LNCAP (cell line): ENCODE results near the gene ME1.

ENCODE experiments used
- TF ChIP-seq, protein P1 (sequence below): fragments of 450-650 bp; IDR thresholded peaks from 2 replicates; pipeline ENCODE4 v1.5.1; 2017; ENCODE audit warnings: mild to moderate bottlenecking

Gene ME1

DNA sequence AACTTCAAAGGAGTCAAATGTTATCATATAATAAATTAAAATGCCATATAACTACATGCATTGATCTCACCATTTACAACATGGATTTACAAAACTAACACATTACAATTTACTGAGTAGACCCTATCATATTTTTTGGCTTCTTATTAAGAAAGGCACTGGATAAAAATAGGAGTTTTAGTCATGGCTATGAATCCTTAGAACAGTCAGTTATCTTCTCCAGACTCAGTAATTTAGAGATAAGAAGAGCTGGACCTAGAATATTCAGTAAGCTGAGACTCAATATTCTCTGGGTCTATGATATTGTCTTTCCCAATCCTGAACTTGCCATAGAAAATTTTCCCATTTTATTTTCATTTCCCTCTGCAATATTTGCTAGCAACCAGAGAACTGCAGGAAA, 62.3 kb downstream of the ME1 start:
- TF ChIP-seq, protein P1, sequence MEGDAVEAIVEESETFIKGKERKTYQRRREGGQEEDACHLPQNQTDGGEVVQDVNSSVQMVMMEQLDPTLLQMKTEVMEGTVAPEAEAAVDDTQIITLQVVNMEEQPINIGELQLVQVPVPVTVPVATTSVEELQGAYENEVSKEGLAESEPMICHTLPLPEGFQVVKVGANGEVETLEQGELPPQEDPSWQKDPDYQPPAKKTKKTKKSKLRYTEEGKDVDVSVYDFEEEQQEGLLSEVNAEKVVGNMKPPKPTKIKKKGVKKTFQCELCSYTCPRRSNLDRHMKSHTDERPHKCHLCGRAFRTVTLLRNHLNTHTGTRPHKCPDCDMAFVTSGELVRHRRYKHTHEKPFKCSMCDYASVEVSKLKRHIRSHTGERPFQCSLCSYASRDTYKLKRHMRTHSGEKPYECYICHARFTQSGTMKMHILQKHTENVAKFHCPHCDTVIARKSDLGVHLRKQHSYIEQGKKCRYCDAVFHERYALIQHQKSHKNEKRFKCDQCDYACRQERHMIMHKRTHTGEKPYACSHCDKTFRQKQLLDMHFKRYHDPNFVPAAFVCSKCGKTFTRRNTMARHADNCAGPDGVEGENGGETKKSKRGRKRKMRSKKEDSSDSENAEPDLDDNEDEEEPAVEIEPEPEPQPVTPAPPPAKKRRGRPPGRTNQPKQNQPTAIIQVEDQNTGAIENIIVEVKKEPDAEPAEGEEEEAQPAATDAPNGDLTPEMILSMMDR = no peak

DNA sequence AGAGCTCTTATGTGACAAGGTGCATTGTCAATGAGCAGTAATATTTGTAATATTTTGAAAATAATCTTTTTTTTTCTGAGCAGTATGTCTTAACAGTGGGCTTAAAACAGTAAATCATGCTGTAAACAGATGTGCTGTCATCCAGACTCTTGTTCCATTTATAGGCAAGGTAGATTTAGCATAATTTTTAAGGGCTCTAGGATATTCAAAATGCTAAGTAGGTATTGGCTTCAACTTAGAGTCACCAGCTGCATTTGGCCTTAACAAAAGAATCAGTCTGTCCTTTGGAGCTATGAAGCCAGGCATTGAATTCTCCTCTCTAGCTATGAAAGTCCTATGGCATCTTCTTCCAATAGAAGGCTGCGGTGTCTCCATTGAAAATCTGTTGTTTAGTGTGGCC, 63.7 kb downstream of the ME1 start:
- TF ChIP-seq, protein P1 = no peak

DNA sequence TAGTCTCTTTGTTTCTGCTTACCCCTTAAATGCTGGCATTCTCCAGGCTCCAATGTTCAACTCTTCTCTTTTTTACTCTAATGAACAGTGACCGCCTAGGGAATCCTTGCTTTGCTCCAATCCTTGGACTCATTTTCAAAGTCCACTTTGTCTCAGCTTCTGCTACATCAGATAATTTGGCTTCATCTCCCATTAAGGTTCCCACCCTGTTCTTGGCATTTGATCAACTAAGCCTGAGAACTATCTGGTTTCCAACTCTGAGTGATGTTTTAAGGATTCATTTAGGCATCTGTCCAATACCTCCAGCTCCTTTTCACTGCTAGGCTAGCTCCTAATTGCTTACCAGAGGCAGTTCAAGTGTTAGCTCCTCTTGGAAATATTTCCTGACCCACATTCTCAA, 64.9 kb downstream of the ME1 start:
- TF ChIP-seq, protein P1 = no peak

DNA sequence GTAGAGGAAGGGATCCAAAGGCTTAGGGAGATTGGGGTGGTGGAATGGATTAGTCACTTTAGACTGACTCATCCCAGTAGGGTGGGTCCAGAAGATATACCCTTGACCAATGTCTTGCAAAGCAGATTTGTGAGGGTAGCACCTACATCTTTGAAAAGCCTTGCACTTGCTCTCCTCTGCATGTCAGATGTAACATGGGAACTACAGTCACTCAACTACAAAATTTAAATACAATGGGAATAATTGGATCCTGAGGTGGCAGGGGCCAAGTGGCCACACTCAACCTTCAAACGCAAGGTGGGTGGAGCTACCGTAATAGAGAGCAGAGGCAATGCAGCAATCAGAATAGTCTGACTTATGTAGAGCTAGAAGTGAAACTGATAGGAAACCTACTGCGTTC, 71.2 kb downstream of the ME1 start:
- TF ChIP-seq, protein P1 = no peak

DNA sequence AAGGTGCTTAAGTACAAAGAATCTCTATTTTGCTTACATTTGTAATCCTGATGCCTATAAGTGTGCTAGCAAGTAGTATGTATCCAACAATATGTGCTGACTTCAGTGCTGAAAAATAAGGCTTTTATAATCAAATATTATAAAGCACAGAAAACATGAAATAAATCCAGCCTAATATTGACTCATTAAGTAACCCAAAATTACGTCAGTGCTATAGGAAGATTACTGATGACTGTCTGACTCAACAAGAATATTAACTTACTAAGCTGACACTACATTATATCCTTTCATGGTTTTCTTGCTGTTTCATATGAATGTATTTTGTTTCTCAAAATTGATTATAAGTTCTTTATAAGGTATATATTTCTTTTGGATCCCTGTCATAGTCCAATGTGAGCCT, 76.1 kb downstream of the ME1 start:
- TF ChIP-seq, protein P1 = no peak

DNA sequence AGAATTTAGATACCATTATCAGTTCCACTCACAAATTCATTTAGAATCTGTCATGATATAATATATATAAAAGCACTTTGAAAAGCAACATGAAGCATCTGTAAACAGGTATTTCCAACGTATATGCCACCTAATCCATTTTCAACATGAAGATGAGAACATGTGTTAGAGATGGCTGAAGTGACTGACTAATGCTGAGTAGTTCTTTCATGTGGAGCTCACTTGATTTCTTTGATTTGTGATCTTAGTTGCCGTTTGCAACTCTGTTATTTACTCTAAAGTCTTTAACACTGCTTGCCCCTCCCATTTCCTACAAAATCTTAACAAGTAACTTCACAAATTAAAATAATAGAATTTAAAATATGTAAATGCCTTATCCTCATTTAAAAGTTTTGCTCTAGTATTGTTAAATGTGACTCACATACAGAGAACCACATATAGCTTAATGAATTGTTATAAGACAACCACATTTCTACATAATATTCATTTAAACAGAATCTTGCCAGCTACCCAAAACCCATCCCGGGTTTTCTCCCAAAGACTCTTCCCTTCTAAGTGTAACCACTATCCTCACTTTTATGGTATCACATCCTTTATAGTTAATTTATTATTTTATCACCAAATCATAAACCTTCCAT, 78.3 kb downstream of the ME1 start:
- TF ChIP-seq, protein P1 = no peak

DNA sequence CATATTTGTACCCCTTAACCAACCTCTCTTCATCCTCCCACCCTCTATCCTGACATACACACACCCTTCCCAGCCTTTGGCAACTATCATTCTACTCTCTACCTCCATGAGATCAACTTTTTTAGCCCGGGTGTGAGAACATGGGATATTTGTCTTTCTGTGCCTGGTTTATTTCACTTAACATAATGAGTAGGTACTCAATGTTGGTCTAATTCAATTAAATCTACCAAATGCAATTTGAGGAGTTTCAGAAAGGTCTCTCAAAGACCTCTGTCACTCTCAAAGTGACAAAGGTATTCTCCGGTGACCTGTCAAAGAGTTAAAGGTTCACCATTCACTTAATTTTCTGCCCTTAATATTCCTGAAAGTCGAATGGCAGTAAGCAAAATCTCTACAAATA, 87.7 kb downstream of the ME1 start:
- TF ChIP-seq, protein P1 = no peak

DNA sequence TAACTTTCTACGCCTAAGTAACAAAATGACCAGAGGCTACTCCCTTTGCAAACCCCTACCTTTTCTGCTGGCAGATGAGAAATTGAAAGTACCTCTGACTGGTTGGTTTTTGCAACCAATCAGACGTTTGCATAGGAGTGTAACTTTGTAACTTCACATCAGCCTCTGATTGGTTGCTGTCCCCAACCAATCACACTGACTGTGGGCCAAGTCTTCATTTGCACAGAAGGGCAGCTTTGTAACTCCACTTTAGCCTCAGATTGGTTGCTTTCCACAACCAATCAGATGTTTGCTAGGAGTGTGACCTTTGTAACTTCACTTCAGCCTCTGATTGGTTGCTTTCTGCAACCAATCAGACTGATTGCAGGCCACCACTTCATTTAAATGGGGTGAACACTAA, 89.1 kb downstream of the ME1 start:
- TF ChIP-seq, protein P1 = no peak
